ENCODE data around the gene THAP11.
"Not testable (repeated sequence)": the region's sequence is repeated elsewhere in the genome, so short reads cannot be mapped to it uniquely, and the experiment has no call there.

The THAP11 gene

DNA sequence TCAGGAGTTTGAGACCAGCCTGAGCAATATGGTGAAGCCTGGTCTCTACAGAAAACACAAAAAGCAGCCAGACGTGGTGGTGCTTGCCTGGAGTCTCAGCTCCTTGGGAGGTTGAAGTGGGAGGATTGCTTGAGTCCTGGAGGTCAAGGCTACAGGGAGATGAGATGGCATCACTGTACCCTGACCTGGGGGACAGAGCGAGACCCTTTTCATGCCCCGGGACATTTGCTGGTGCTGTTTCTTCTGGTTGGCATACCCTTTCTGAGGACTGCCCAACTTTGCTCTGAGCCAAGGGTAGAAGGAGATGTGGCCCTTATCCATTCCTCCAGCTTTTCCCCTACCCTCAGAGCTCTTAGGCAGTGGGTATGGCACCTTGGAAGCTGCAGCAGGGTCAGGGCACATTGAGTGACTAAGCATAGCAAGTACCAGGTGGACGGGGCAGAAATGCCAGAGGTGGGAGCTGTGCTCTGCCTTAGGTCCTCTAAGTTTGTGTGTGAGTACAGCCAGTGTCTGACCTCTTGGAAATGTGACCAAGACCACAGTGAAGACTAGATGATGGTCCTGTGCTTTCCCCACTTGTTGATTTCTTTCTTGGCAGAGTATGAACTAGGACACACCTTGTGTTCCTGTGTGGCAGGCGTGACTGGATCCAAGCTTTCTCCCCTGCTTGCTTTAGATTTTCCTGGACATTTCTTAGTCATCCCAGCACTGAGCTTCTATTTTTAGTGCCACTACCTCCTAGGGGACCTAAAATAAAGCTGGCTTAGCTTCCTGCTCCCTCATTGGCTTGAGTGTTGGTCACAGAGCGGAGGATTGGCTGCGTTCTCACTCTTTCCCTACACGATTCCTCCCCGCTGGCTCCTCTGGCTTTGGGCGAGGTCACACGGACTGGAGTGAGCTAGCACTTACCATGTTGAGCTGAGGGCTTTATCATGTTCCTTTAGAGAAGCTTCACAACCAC, 20.8 kb downstream of the THAP11 start:
- no peak for DNase-seq (ENCODE audit: low read depth)

DNA sequence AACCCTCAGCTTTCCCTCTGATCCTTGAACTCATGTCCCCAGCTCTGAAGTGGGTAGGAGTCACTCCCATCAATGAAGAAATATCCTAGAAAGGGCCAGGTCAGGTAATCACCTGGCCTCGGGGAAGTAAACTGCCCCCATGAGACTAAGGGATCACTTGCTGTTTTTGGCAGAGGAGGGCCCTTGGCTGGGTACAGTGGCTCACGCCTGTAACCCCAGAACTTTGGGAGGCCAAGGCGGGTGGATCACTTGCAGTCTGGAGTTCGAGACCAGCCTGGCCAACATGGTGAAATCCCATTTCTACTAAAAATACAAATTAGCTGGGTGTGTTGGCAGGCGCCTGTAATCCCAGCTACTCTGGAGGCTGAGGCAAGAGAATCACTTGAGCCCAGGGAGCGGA, 21.9 kb downstream of the THAP11 start:
- not testable (repeated sequence) for DNase-seq (ENCODE audit: low read depth)

DNA sequence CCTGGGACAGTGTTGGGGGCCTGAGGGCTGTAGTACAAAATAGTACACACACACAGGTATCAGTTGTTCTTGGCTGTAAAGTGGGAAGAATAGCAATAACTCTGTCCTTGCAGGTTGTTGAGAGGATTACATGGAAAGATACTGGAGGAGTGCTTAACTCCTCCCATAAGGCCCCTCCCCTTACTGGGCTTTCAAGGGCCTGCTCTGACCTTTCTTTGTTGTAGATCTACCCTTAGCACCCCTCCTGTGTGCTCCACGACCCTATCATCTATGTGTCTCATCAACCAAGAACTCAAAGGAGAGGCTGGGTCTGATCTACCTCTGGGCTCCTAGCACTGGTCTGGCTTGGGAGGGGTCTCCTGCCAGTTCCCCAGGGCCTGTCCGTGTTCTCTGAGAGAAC, 22.5 kb downstream of the THAP11 start:
- DNase-seq (ENCODE audit: low read depth) = no peak

DNA sequence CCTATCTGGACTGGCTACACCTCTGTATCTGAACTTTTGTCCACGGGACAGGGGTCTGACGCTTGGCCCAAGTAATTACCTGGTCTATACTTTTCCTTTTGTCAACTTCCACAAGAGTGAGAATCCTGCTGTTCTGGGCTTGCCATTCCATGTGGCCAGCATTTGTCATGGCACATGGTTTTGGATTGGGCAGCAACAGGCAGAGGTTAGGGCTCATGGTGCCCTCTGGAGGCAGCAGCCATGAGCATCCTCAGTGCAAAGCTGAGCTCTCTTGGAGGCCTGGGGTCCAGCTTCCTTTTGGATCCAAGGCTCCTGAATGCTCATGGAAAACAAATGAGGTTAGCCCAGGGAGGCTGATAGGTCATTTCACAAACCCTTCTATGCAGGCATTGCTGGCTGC, 23.2 kb downstream of the THAP11 start:
- no peak for DNase-seq (ENCODE audit: low read depth)

DNA sequence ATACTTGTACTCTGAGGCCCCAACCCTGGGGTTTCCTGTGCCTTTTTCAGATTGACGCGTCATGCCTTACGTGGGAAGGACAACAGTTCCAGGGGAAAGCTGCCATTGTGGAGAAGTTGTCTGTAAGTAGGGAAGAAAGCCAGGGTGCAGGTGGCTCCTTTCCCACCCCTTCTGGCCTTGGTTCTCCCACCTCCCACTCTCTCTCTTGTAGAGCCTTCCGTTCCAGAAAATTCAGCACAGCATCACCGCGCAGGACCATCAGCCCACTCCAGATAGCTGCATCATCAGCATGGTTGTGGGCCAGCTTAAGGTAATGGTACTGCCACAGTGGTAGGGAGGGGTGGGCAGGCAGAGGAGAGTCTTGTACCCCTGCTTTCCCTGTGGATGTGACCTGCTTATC, 26.2 kb downstream of the THAP11 start:
- no peak for DNase-seq (ENCODE audit: low read depth)

DNA sequence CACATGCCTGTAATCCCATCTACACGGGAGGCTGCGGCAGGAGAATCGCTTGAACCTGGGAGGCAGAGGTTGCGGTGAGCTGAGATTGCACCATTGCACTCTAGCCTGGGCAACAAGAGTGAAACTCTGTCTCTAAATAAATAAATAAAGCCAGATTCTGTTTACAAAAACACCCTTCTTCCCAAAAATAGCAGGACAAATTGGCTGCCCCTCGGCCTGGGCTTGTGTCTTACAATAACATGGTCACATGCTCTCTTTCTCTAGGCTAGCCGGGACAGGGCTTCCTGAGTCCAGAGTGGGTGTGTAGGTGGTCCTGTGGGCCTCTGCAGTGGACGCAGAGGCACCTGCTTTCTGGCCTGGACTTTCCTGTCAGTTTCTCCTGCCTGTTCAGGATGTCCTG, 27.5 kb downstream of the THAP11 start:
- DNase-seq (ENCODE audit: low read depth) = no peak

DNA sequence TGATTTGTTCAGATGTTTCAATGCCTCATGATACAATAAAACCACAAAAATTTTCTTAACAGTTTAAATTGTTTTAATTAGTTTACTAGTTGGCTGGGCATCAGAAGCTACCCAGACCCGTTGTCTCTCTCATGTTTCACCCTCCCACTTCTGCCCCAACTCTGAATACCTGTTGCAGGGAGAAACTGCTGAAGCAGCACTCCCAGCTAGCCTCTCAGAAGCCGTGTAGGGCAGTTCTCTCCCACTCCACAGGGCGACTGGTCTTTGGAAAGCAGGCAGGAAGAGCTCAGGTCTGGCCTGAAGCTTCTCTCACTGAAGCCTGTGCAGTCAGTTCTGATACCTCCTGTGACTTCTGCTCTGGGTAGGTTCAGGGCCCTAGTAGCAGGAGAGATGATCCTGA, 29.1 kb downstream of the THAP11 start:
- DNase-seq (ENCODE audit: low read depth) = no peak

DNA sequence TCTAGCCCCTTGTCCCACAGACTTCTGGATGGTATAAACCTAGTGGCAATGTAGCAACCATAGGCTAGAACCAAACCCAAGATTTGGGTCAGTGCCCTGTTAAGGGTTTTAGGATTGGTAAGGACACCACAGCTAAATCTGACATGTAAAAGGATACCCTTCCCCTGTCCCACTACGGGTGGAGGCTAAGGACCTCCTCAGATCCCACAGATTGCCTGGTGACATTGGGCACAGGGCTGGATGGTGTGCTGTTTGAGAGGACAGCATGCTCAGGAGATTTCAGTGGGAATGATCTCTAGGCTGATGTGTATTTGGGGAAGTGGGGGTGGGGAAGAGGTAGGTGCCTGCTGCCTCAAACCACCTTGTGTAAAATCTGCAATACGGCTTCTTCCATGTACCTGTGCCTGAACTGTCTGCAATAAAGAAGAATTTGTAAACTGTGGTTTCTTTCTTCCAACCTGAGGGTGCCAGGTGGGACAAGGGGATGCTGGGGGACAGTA, 30.1 kb downstream of the THAP11 start:
- no peak for DNase-seq (ENCODE audit: low read depth)

DNA sequence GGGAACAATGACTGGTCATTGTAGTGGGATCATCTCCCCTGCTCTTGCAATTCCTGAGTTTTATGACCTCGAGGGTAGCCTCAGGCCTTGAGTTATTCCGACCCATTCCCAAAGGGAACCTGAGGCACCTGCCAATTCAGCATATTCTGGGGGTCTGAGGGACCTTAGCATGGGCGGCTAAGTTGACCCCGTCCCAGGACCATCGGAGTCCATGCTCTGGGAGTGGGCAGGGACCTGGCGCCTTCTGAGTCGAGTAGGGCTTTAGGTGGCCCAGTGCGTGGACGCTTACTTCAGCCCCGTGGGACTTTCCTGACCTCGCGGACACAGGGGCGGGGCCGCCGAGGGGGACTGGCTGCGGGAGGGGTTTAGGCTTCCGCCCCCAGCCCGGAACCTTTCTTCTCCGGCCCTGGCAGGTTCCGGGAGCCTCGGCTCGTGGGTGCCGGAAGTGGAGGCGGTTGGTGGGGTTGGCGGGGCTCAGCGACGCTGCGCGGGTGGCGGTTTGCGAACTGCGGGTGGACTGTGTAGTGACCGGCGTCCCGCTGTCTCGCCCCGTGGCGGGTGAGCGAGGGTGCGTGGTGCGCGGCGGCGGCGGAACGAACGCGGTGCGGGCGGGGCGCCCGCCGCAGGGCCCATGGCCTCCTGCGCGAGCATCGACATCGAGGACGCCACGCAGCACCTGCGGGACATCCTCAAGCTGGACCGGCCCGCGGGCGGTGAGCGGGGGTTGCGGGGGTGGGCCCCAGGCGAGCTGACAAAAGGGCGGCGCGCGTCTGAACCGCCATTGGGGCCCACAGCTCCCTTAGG, 30.7 kb downstream of the THAP11 start, which contains the start of gene EDC4:
Gene EDC4, plus strand, starts transcription at position 422 of the 804 bp plus-strand sequence. Its CDS starts 210 bp downstream, at position 632.
- DNase-seq (ENCODE audit: low read depth) = peak; percentile 75

DNA sequence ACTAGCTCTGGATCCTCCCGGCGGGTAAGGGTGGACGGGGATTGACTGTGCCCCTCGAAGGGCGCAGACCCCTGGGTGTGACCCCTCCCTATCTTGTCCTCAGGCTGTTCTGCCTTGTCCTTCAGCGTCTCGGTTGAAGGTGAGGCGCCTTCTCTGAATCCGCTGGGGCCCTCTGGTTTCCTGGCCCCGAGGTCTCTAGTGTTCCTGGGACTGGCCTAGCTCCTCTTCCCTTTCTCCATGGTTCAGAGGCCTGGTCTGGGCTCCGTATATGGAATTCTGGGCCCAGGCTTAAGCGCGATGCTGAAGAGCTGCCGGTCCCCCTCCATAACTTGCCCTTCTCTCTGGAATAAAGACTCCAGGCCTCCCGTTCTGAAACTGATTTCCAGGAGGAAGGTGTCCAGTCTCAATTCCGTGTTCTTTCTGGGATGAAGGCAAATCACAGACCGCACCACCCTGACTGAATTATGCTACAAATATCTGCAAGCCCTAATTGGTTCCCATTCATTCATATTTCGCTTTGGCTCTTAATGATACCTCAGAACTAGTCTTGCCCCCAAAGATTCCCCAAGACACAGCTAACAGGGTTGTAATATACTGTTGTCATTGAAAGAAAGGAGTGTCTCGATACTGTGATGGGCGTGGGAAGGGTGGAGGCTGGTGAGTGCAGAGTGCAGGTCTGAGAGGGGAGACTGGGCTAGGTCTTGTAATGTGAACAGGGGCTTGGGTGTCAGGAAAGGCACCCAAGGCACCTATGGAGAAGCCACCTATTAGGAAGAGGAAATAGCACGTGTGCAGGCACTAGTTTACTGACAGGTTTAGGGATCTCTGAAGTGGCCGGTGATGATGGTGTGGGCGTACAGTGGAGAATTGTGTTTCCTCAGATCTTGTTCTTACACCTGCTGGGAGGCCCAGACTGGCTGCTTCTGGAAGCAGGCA, 31.6 kb downstream of the THAP11 start:
- DNase-seq (ENCODE audit: low read depth) = no peak

DNA sequence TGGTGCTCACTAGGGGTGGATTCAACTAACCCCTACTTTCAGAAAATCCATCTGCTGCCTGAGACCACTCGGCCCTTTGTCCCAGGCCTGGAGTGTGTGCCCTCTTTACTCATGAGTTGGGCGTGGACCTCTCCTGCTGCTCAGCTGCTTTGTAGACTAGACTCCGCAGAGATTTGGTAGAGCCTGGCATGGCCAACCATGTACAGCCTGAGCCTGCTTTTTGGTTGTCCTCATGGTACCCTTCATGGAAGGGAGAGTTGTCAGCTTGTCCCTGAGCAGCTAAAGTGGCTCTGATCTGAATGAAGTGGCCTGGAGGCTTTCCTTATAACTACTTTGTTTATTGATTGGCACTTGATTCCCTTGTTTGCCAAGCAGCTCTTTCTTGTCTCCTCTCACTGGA, 32.3 kb downstream of the THAP11 start:
- DNase-seq (ENCODE audit: low read depth) = no peak

DNA sequence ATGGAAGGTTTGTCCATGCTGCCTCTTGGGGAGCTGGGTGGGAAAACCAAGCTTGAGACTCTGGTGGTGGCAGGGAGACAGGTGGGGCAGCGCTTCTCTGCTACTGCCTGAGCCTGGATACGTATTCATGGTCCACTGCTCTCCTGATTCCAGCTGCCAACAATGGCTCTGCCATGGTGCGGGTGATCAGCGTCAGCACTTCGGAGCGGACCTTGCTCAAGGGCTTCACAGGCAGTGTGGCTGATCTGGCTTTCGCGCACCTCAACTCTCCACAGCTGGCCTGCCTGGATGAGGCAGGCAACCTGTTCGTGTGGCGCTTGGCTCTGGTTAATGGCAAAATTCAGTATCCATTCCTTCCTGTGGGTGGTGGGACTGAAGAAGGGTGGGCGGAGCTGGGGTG, 34.9 kb downstream of the THAP11 start:
- no peak for DNase-seq (ENCODE audit: low read depth)

DNA sequence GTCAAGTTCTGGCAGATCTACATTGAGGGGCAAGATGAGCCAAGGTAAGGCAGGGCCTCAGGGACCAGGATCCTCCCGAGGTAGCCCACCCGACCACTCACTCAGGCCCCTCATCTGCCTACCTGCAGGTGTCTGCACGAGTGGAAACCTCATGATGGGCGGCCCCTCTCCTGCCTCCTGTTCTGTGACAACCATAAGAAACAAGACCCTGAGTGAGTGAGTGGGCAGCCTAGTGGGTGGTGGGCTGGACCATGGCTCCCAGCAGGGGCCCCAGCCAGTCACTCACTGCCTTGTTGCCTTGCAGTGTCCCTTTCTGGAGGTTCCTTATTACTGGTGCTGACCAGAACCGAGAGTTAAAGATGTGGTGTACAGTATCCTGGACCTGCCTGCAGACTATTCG, 36.1 kb downstream of the THAP11 start:
- DNase-seq (ENCODE audit: low read depth) = no peak

DNA sequence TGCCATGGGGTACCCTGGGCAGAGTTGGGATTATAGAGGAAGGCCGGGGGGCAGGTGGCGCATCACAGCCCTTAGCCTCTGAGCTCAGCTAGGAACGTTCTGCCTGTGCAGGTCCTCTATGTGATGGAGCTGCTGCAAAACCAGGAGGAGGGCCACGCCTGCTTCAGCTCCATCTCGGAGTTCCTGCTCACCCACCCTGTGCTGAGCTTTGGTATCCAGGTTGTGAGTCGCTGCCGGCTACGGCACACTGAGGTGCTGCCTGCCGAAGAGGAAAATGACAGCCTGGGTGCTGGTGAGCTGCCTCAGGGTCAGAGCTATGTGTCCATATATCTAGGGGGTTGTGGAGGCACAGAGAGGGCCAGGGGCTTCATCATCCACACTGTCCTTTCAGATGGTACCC, 36.7 kb downstream of the THAP11 start:
- no peak for DNase-seq (ENCODE audit: low read depth)

DNA sequence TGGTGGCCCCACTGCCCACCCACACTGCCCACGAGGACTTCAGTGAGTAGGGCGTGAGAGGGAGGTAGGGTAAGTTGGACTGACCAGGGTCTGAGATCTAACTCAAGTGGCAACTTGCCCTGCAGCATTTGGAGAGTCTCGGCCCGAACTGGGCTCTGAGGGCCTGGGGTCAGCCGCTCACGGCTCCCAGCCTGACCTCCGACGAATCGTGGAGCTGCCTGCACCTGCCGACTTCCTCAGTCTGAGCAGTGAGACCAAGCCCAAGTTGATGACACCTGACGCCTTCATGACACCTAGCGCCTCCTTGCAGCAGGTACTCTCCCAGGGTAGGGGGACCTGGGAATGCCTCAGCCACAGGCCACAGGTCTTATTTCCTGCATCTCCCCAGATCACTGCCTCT, 37.3 kb downstream of the THAP11 start:
- DNase-seq (ENCODE audit: low read depth) = no peak

DNA sequence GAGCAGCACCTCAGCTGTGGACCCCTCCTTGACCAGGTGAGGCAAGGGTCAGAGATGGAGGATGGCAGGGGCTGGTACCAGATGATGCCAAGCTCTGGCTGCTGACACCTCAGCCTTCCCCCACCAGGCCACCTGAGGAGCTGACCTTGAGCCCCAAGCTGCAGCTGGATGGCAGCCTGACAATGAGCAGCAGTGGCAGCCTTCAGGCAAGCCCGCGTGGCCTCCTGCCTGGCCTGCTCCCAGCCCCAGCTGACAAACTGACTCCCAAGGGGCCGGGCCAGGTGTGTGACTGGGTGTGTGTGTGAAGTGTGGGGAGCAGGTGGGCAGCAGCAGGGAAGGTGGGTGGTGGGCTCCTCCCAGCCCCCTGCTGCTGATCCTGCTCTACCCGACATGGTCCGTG, 37.8 kb downstream of the THAP11 start:
- DNase-seq (ENCODE audit: low read depth) = no peak

DNA sequence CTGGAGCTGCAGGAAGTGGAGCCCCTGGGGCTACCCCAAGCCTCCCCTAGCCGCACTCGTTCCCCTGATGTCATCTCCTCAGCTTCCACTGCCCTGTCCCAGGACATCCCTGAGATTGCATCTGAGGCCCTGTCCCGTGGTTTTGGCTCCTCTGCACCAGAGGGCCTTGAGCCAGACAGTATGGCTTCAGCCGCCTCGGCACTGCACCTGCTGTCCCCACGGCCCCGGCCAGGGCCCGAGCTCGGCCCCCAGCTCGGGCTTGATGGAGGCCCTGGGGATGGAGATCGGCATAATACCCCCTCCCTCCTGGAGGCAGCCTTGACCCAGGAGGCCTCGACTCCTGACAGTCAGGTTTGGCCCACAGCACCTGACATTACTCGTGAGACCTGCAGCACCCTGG, 38.5 kb downstream of the THAP11 start:
- DNase-seq (ENCODE audit: low read depth) = no peak

DNA sequence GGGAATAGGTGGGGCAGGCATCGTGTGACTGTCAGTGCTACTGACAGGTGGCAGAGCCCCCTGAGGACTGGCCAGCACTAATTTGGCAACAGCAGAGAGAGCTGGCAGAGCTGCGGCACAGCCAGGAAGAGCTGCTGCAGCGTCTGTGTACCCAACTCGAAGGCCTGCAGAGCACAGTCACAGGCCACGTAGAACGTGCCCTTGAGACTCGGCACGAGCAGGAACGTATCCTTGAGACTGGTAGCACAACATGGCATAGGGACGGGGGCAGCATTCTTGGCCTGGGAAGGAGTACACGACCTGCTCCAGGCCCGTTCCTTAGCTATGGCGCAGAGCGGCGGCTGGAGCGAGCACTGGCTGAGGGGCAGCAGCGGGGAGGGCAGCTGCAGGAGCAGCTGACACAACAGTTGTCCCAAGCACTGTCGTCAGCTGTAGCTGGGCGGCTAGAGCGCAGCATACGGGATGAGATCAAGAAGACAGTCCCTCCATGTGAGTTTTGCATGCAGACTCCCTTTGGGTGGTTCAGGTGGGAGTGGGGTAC, 39.6 kb downstream of the THAP11 start:
- no peak for DNase-seq (ENCODE audit: low read depth)

DNA sequence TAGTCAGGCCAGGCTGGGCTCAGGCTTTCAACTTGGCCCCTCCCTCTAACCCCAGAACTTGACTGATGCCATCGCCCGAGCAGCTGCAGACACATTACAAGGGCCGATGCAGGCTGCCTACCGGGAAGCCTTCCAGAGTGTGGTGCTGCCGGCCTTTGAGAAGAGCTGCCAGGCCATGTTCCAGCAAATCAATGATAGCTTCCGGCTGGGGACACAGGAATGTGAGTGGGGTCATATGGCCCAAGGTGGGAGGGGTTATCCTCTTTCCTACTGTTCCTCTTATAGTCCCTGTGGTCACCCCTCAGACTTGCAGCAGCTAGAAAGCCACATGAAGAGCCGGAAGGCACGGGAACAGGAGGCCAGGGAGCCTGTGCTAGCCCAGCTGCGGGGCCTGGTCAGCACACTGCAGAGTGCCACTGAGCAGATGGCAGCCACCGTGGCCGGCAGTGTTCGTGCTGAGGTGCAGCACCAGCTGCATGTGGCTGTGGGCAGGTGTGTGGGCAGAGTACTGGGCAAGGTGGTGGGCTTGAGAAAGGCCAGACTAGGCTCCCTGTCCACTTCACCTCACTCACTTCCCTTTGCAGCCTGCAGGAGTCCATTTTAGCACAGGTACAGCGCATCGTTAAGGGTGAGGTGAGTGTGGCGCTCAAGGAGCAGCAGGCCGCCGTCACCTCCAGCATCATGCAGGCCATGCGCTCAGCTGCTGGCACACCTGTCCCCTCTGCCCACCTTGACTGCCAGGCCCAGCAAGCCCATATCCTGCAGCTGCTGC, 40.4 kb downstream of the THAP11 start:
- DNase-seq (ENCODE audit: low read depth) = no peak

DNA sequence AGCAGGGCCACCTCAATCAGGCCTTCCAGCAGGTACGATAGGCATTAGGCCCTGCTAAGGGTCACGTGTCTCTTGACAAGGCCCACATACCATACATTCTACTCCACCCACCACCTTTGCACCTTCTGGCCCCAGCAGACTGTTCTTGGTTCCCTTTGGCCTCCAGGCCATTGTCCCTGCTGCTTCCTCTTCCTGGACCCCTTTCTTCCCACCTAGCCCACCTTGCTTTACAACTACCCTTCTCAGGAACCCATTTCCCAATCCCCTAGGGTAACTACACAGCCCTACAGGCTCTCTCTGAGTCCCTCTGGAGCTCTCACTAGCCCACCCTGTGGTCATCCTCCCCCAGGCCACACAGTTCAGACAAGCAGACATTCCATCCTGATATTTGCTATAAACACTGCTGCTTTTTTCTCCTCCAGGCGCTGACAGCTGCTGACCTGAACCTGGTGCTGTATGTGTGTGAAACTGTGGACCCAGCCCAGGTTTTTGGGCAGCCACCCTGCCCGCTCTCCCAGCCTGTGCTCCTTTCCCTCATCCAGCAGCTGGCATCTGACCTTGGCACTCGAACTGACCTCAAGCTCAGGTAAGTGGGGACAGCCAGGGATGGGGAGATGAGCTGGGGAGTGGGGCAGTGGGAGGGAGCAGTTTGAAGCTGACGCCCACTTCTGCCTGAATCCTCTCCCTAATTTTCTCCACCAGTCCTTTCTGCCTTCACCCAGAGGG, 41.2 kb downstream of the THAP11 start:
- DNase-seq (ENCODE audit: low read depth) = no peak
